ENCODE measurements around the gene FLACC1. TPM values are rescaled to one million over a fixed set of nuclear protein-coding genes. Genes with fewer than 3 reads are reported as not detected.
"Not testable (repeated sequence)": the region's sequence is repeated elsewhere in the genome, so short reads cannot be mapped to it uniquely, and the experiment has no call there.

FLACC1 gene
- total RNA-seq, 1 donor from 2014 or later, result 2.8 TPM

DNA sequence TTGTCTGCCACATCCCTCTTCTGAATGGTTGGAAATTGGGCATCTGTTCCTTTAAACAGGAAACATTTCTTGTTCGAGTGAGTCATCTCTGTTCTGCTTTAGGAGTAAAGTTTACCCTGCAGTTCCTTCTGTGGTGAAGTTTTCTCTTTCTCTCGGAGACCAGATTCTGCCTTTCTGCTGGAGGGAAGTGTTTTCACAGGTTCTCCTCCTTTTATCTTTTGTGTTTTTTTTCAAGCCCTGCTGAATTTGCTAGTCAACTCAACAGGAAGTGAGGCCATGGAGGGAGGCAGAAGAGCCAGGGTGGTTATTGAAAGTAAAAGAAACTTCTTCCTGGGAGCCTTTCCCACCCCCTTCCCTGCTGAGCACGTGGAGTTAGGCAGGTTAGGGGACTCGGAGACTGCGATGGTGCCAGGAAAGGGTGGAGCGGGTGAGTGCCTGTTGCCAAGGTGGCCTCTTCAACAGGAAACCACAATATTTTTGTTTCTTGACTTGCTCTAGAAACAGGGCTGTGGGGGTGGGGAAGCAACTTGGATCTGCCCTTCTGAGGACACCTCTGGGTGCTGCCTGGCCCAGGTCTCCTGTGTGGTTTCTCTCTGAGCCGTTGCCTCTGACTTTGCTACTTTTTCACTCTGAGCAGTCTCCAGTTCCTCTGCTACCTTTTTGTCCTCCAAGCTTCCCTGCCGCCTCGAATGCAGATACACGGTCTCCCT is 99.0 kb downstream of the FLACC1 start:
- no peak for DNase-seq (ENCODE audit: low spot score)

GRCh38 chr2:201257381-201257955 is 99.7 kb downstream of the FLACC1 start:
- DNase-seq (ENCODE audit: low spot score), result no peak

DNA sequence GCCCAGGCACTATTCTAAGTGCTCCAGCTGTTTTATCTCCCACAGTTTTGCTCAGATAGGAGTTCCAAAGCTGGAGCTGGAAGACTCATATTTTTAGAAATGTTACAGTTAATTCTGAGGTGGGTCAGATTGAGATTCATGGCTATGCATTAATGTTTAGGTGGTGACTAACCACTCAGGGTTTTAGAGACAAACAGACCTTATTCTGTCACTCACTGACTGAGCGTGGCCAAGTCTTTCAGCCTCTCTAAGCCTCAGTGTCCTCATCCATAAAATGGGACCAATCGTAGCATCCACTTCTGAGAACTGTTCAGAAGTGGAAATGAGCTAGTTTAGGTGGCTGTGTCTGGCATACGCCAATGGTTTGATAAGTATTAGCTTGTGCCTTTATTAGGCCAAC is 101.1 kb downstream of the FLACC1 start:
- no peak for DNase-seq (ENCODE audit: low spot score)

GRCh38 chr2:201255408-201256033 is 101.6 kb downstream of the FLACC1 start:
- DNase-seq (ENCODE audit: low spot score), result no peak

DNA sequence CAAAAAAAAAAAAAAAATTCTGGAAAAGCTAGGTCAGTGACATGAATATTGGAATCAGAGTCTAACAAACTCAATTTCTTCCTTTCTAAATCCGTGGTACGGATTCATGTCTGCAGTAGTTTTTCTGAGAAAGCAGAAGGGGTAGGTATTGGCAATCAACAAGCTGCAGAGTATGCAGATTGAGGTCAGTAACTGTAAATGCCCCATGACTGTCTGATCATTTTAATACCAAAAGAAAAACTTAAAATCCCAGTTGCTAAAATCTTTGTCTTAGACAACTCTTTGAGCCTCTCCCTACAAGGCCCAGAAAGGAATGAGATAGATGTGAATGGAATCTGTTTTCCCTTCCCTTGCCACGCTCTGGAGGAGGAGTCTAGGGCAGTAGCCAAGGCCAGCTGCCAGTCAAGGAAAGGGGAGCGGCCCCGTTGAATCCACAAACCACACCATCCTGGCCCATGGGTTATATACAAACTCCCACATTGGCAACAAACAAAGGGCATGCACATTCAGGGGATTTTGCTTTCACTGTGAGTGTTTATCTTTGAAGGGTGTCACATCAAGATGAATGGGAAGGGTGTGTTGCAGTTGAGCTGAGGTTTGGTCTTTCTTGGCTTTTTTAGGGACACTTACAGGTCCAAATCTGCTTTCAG is 102.9 kb downstream of the FLACC1 start:
- no peak for DNase-seq (ENCODE audit: low spot score)

DNA sequence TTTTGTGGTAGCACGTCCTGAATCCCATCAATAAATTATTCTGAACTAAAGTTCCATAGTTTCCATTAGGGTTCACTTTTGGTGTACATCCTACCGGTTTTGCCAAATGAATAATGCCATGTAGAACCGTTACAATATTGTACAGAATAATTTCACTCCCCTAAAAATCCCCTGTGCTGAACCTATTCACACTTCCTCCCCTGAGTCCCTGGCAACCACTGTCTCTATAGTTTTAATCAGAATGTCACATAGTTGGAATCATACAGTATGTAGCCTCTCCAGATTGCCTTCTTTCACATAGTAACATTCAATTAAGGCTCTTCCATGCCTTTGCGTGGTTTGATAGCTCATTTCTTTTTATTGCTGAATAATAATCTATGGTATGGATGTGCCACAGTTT is 106.4 kb downstream of the FLACC1 start:
- DNase-seq (ENCODE audit: low spot score), result no peak

GRCh38 chr2:201249889-201250288 is 107.3 kb downstream of the FLACC1 start:
- no peak for DNase-seq (ENCODE audit: low spot score)

DNA sequence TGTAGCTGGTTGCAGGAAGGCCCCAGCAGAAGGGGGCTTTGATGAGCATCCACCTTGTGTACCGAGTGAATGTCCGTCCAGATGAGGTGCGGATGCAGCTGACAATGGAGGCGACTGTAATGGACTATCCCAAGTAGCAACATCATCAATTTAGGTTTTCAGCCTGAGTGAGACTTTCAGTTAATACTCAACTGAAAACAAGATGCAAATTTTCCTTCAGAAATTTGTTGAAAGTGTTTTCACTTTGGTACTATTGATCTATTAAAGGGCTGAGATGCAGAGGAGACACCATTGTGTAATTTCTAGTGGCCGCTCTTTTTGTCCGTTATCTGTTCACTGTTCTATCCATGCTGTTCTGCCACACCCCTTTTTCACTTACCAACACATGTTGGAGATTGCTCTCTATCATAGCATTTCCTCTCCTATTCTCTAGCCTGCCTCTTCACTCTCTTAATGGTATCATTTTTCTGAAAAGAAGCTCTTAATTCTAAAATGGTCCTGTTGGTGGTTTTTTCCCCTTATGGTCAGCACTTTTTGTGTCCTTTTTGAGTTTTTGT is 108.8 kb downstream of the FLACC1 start:
- DNase-seq (ENCODE audit: low spot score), result no peak

DNA sequence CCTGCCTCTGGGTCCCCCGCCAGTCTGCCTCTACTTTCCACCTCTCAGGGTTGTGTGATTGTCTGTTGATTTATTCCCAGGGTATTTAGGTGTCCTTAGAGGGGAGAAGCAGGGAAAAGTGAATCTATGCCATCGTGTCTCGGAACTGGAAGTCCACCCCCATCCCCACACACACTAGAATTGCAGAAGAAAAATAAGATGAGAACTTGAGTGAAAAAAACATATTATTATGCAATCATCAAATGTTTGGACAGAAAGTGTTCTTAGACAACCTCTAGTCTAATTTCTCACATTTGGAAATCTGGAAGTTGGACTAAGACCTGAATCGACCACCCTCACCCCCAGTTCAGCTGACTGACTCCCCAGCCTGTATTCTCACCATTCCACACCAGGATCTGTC is 110.9 kb downstream of the FLACC1 start:
- no peak for DNase-seq (ENCODE audit: low spot score)

DNA sequence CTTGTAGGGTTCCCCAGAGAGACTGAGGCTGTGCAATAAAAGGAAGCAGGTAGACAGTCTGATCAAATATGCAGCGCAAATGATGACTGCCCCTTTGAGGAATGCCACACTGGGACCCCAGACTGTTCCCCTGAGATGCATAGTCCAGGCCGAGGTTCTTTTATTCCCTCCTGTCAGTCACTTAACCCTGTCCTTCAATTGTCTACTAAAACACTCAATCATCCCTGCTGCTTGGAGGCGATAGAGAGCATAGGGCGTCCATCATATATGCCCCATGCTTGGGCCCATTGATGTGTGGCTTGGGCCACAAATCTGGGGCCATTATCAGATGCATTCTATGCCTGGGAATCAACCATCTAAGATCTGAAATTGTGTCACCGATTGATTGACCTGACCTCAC is 112.3 kb downstream of the FLACC1 start:
- no peak for DNase-seq (ENCODE audit: low spot score)

- no peak for DNase-seq (ENCODE audit: low spot score)
Observed at GRCh38 chr2:201242571-201243277, 114.4 kb downstream of the FLACC1 start.

DNA sequence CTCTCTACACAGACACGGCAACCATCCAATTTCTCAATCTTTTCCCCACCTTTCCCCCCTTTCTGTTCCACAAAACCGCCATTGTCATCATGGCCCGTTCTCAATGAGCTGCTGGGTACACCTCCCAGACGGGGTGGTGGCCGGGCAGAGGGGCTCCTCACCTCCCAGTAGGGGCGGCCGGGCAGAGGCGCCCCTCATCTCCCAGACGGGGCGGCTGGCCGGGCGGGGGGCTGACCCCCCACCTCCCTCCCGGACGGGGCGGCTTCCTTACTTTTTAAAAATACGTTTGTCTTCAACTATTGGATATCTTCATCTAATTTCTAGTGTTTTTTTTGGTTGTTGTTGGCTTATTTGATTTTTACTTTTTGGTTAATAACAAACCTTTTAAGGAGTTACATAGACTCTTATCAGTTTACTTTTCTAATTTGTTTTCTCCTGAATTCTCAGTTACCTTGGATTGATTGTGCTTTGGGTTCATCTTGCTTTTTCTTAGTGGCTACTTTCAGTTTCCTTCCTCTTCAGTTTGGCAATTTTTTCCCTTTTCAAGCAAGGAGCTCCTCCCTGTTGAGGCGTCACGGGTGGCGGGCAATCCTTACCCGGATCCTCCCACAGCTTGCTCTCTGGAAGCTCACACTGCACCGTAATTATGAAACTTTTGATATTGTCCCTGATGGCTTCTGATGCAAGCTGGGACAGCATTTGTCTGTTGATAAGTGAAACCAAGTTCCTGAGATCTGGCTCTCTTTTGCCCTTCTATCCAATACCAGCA is 117.8 kb downstream of the FLACC1 start:
- not testable (repeated sequence) for DNase-seq (ENCODE audit: low spot score)

Other genes with a start within 250 kb of the FLACC1 start
- 282 TPM for gene CFLAR, start 241.2 kb downstream of the FLACC1 start, total RNA-seq
- 10.7 TPM for gene CASP10, start 174.2 kb downstream of the FLACC1 start, total RNA-seq
- gene CASP8, start 96.8 kb downstream of the FLACC1 start, total RNA-seq, result 25.2 TPM
- 59.7 TPM for gene TRAK2, start 94.1 kb upstream of the FLACC1 start, total RNA-seq
- 34.7 TPM for gene STRADB, start 94.4 kb upstream of the FLACC1 start, total RNA-seq